HepG2 (cell line): ENCODE data around the gene MSRB3.

Source experiments
- ARNT ChIP-seq: fragments of 450-650 bp; IDR thresholded peaks from 2 replicates; pipeline ENCODE4 v1.6.1; 2017
- CTCF ChIP-seq: sonication (generic); formaldehyde crosslinking; IDR thresholded peaks from 2 replicates; pipeline ENCODE4 v1.5.0; 2020; ENCODE audit warnings: mild to moderate bottlenecking, missing genetic modification reagents, moderate library complexity
- KDM2A ChIP-seq: sonication (generic); formaldehyde crosslinking; IDR thresholded peaks from 2 replicates; pipeline ENCODE4 v1.4.0; 2020; ENCODE audit warnings: low read depth, missing genetic modification reagents, borderline replicate concordance
- MYPOP ChIP-seq: sonication (generic); formaldehyde crosslinking; IDR thresholded peaks from 2 replicates; pipeline ENCODE4 v1.8.1; 2023; ENCODE audit warnings: mild to moderate bottlenecking, moderate library complexity, missing genetic modification reagents
- SRF ChIP-seq: IDR thresholded peaks from 2 replicates; pipeline ENCODE4 v1.6.1; 2011; ENCODE audit warnings: mild to moderate bottlenecking, low read depth, low read length, moderate library complexity
- ZNF121 ChIP-seq: sonication (generic); formaldehyde crosslinking; IDR thresholded peaks from 2 replicates; pipeline ENCODE4 v1.5.0; 2020; ENCODE audit warnings: mild to moderate bottlenecking, missing genetic modification reagents
- ZNF740 ChIP-seq: sonication (generic); formaldehyde crosslinking; IDR thresholded peaks from 2 replicates; pipeline ENCODE4 v1.4.0; 2020; ENCODE audit warnings: missing genetic modification reagents
- ZSCAN20 ChIP-seq: sonication (generic); formaldehyde crosslinking; IDR thresholded peaks from 2 replicates; pipeline ENCODE4 v1.4.0; 2020; ENCODE audit warnings: missing genetic modification reagents, mild to moderate bottlenecking, borderline replicate concordance

GRCh38 chr12:65511134-65511834 lies 232.8 kb downstream of the MSRB3 start:
- TF ChIP-seq MYPOP (CRISPR knock-in tag), result no peak
- no peak for TF ChIP-seq ZNF121 (CRISPR knock-in tag)
- no peak for TF ChIP-seq ZSCAN20 (CRISPR knock-in tag)
- no peak for TF ChIP-seq KDM2A (CRISPR knock-in tag)
- TF ChIP-seq CTCF (CRISPR knock-in tag), result no peak
- TF ChIP-seq SRF, result no peak
- no peak for TF ChIP-seq ARNT
- no peak for TF ChIP-seq ZNF740
